ENCODE measurements around the gene MEGF6. TPM values are rescaled to one million over a fixed set of nuclear protein-coding genes. Genes with fewer than 3 reads are reported as not detected.

Gene MEGF6
- total and polyA plus RNA-seq, 4 donors: 17.7 to 54.2 (median 48.2) TPM

DNA sequence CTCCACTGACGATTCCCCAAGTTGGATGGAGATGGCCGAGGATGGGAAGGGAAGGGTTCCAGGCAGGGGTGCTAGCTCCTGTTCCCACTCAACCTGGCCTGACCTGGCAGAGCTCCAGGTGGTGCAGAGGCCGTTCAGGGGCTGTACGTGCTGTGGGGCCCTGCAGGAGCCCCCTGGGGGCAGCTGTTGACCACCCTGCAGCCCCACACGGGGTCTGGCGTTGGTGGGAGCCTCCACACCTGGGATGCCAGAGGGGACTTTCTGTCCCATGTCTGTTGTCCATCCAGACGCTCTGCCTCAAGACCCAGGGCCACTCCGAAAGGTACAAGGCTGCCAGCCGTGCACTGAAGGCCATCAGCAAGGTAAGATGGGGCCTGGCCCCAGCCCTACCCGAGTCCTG is 136.9 kb downstream of the MEGF6 start:
- no peak overlapping the region for H3K9ac ChIP-seq (ENCODE audit: insufficient read depth in 1 of 2, low read length in 2 of 2)

DNA sequence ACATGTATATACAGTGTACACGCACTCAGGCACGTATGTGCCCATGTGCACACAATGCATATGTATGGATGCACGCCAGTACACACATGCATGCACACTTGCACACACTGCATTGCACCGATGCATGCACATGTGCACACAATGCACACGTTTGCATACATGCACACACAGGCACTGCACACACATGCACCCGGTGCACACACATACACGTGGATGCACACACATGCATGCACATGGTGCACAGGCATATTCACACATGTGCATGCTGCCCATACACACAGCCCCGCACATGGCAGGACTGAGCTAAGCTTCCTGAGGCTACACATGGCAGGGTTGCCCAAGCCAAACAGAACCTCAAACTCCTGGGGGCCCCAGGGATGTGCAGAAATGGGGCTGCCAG is 137.3 kb downstream of the MEGF6 start:
- DNase-seq (no peak), ATAC-seq (ENCODE audit: insufficient read depth, low FRiP score) (no peak)
- 91 to 95% methylated on average over 8 of the region's 8 CpGs for WGBS, 2 donors
- H3K27ac ChIP-seq (ENCODE audit: low read depth in 1 of 2, low read length in 1 of 2): no peak overlapping the region
- H3K9me3 ChIP-seq (ENCODE audit: control insufficient read depth in 4 of 4, insufficient read depth in 3 of 4, low read length in 3 of 4): no peaks in the 10 kb centered on the region
- H3K4me3 ChIP-seq: no peak overlapping the region
- TF ChIP-seq, protein P1, sequence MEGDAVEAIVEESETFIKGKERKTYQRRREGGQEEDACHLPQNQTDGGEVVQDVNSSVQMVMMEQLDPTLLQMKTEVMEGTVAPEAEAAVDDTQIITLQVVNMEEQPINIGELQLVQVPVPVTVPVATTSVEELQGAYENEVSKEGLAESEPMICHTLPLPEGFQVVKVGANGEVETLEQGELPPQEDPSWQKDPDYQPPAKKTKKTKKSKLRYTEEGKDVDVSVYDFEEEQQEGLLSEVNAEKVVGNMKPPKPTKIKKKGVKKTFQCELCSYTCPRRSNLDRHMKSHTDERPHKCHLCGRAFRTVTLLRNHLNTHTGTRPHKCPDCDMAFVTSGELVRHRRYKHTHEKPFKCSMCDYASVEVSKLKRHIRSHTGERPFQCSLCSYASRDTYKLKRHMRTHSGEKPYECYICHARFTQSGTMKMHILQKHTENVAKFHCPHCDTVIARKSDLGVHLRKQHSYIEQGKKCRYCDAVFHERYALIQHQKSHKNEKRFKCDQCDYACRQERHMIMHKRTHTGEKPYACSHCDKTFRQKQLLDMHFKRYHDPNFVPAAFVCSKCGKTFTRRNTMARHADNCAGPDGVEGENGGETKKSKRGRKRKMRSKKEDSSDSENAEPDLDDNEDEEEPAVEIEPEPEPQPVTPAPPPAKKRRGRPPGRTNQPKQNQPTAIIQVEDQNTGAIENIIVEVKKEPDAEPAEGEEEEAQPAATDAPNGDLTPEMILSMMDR (IDR thresholded peaks at IDR 0.05; ENCODE audit: control extremely low read depth, extremely low read depth): no peak
- no peaks in the 10 kb centered on the region for H3K27me3 ChIP-seq (ENCODE audit: control insufficient read depth in 3 of 3, insufficient read depth in 3 of 3, low read length in 2 of 3)
- no peak overlapping the region for H3K9ac ChIP-seq (ENCODE audit: insufficient read depth in 1 of 2, low read length in 2 of 2)
- peaks cover 0 to 21% (median 0%) of the 10 kb centered on the region in 5 donors for H3K4me1 ChIP-seq (ENCODE audit: control insufficient read depth in 5 of 5, insufficient read depth in 5 of 5, low read length in 5 of 5)
- H3K36me3 ChIP-seq (ENCODE audit: control insufficient read depth in 4 of 4, insufficient read depth in 4 of 4, low read length in 4 of 4): peaks cover 0 to 5% (median 0%) of the 10 kb centered on the region in 4 donors

More for the DNA sequence above, 136.9 kb downstream of the MEGF6 start:
- WGBS, 2 donors: 73% methylated on average over 10 of the region's 10 CpGs
- DNase-seq: no peak
- peaks cover 0 to 5% (median 0%) of the 10 kb centered on the region in 4 donors for H3K36me3 ChIP-seq (ENCODE audit: control insufficient read depth in 4 of 4, insufficient read depth in 4 of 4, low read length in 4 of 4)
- TF ChIP-seq, protein P1 (IDR thresholded peaks at IDR 0.05; ENCODE audit: control extremely low read depth, extremely low read depth): no peak
- H3K4me1 ChIP-seq (ENCODE audit: control insufficient read depth in 5 of 5, insufficient read depth in 5 of 5, low read length in 5 of 5): peaks cover 0 to 21% (median 0%) of the 10 kb centered on the region in 5 donors
- H3K27me3 ChIP-seq (ENCODE audit: control insufficient read depth in 3 of 3, insufficient read depth in 3 of 3, low read length in 2 of 3): no peaks in the 10 kb centered on the region
- H3K27ac ChIP-seq (ENCODE audit: low read depth in 1 of 2, low read length in 1 of 2): no peak overlapping the region
- no peak for ATAC-seq (ENCODE audit: insufficient read depth, low FRiP score)
- H3K4me3 ChIP-seq: no peak overlapping the region
- no peaks in the 10 kb centered on the region for H3K9me3 ChIP-seq (ENCODE audit: control insufficient read depth in 4 of 4, insufficient read depth in 3 of 4, low read length in 3 of 4)

DNA sequence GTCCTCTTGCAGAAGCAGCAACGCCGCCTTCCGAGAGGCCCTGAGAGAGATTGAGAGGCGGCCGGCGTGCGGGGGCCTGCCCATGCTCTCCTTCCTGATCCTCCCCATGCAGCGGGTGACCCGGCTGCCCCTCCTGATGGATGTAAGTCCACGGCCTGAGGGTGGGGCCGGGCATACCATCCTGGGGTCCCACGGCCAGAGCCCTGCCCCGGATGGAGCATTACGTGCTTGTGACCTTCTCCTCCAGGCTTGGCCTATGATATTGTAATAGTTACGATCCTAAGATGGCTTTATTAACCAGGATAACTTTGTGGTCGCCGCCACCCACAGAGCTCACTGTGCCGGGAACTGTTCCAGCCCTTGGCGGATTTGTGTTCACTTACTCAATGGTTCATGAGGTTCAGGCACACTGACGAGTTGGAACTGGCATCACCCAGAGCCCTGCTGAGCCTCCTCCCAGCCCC is 137.9 kb downstream of the MEGF6 start:
- Histone ChIP-seq H3K4me1 (ENCODE audit: control insufficient read depth in 5 of 5, insufficient read depth in 5 of 5, low read length in 5 of 5) (peaks cover 0 to 21% (median 0%) of the 10 kb centered on the region in 5 donors), H3K27me3 (ENCODE audit: control insufficient read depth in 3 of 3, insufficient read depth in 3 of 3, low read length in 2 of 3) (no peaks in the 10 kb centered on the region), H3K9ac (ENCODE audit: insufficient read depth in 1 of 2, low read length in 2 of 2) (no peak overlapping the region), H3K9me3 (ENCODE audit: control insufficient read depth in 4 of 4, insufficient read depth in 3 of 4, low read length in 3 of 4) (no peaks in the 10 kb centered on the region), H3K4me3 (no peak overlapping the region), H3K36me3 (ENCODE audit: control insufficient read depth in 4 of 4, insufficient read depth in 4 of 4, low read length in 4 of 4) (peaks cover 0 to 5% (median 0%) of the 10 kb centered on the region in 4 donors), H3K27ac (ENCODE audit: low read depth in 1 of 2, low read length in 1 of 2) (no peak overlapping the region)
- WGBS, 2 donors: 81 to 85% methylated on average over 20 of the region's 20 CpGs
- peak; percentile 67 to 79 (median 68) for DNase-seq
- TF ChIP-seq, protein P1 (IDR thresholded peaks at IDR 0.05; ENCODE audit: control extremely low read depth, extremely low read depth): no peak
- no peak for ATAC-seq (ENCODE audit: insufficient read depth, low FRiP score)

DNA sequence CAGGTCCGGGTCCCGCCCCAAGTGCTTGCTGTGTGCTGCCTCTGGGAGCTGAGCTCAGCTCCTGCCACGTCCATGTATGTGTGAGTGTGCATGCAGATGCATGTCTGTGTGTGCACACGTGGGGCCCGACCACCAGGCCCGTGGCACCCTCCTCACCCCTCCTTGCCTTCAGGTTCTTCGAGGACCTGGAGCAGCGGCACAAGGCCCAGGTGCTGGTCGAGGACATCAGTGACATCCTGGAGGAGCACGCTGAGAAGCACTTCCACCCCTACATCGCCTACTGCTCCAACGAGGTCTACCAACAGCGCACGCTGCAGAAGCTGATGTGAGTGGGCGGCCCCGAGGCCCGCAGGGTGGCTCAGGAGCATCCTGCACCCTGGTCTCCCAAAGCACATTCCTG is 138.4 kb downstream of the MEGF6 start:
- WGBS, 2 donors: 92 to 93% methylated on average over 17 of the region's 17 CpGs
- ATAC-seq (ENCODE audit: insufficient read depth, low FRiP score) (no peak), DNase-seq (no peak)
- Histone ChIP-seq H3K36me3 (ENCODE audit: control insufficient read depth in 4 of 4, insufficient read depth in 4 of 4, low read length in 4 of 4) (peaks cover 0 to 5% (median 0%) of the 10 kb centered on the region in 4 donors), H3K9me3 (ENCODE audit: control insufficient read depth in 4 of 4, insufficient read depth in 3 of 4, low read length in 3 of 4) (no peaks in the 10 kb centered on the region), H3K4me3 (no peak overlapping the region), H3K27ac (ENCODE audit: low read depth in 1 of 2, low read length in 1 of 2) (no peak overlapping the region), H3K27me3 (ENCODE audit: control insufficient read depth in 3 of 3, insufficient read depth in 3 of 3, low read length in 2 of 3) (no peaks in the 10 kb centered on the region), H3K4me1 (ENCODE audit: control insufficient read depth in 5 of 5, insufficient read depth in 5 of 5, low read length in 5 of 5) (peaks cover 0 to 21% (median 0%) of the 10 kb centered on the region in 5 donors), H3K9ac (ENCODE audit: insufficient read depth in 1 of 2, low read length in 2 of 2) (no peak overlapping the region)
- TF ChIP-seq, protein P1 (IDR thresholded peaks at IDR 0.05; ENCODE audit: control extremely low read depth, extremely low read depth): no peak
